CD14-positive monocyte (primary cell): ENCODE data around the gene LAMA4. TPM values are rescaled to one million over a fixed set of nuclear protein-coding genes. Genes with fewer than 3 reads are reported as not detected.

Source experiments
- DNase-seq, 3 donors: peaks; one replicate each; pipeline ENCODE4 v3.0.0-alpha.2; 2011 to 2022
- H2AFZ ChIP-seq: 2 replicates; pipeline ENCODE4 v1.6.0; 2012; ENCODE audit warnings: mild to moderate bottlenecking, low read depth, low read length, inconsistent platforms; ENCODE audit not compliant: insufficient read depth, poor library complexity, severe bottlenecking
- H3K27ac ChIP-seq, 2 donors: 1 replicate in 1 of 2; 2 replicates in 1 of 2; pipeline ENCODE4 v1.5.1; 2012 to 2013; ENCODE audit warnings: low read length in 2 of 2, control low read depth in 1 of 2, inconsistent platforms in 1 of 2, low read depth in 1 of 2, mild to moderate bottlenecking in 1 of 2
- H3K27me3 ChIP-seq, 2 donors: one replicate each; pipeline versions ENCODE4 v1.6.0 to v1.6.1; 2011 to 2013; ENCODE audit warnings: low read length in 2 of 2; ENCODE audit not compliant: control insufficient read depth in 2 of 2, insufficient read depth in 2 of 2
- H3K36me3 ChIP-seq, 2 donors: replicated peaks in 1 of 2; 1 replicate in 1 of 2; 2 replicates in 1 of 2; pipeline versions ENCODE4 v1.5.1 to v1.6.1; 2012 to 2013; ENCODE audit warnings: low read length in 2 of 2, control low read depth in 1 of 2, inconsistent platforms in 1 of 2, mild to moderate bottlenecking in 1 of 2; ENCODE audit not compliant: insufficient read depth in 2 of 2, control insufficient read depth in 1 of 2
- H3K4me1 ChIP-seq, 2 donors: 1 replicate in 1 of 2; 2 replicates in 1 of 2; pipeline versions ENCODE4 v1.5.1 to v1.6.1; 2012 to 2013; ENCODE audit warnings: low read length in 2 of 2, control low read depth in 1 of 2, inconsistent platforms in 1 of 2, mild to moderate bottlenecking in 1 of 2, moderate library complexity in 1 of 2; ENCODE audit not compliant: insufficient read depth in 2 of 2, control insufficient read depth in 1 of 2
- H3K4me2 ChIP-seq: replicated peaks from 2 replicates; pipeline ENCODE3; 2012; ENCODE audit warnings: low read length, moderate library complexity, mild to moderate bottlenecking; ENCODE audit not compliant: poor library complexity, severe bottlenecking; ENCODE audit errors: extremely low read depth
- H3K4me3 ChIP-seq, 3 experiments: fragments of 200-600 bp in 1 of 3; sonication (generic) in 1 of 3; replicated peaks in 1 of 3; 1 replicate in 2 of 3; 2 replicates in 1 of 3; pipeline ENCODE4 v1.5.1; 2011 to 2013; ENCODE audit warnings: low read length in 3 of 3, mild to moderate bottlenecking in 3 of 3, control low read depth in 2 of 3, low read depth in 2 of 3, inconsistent platforms in 1 of 3, moderate library complexity in 1 of 3
- H3K79me2 ChIP-seq: 2 replicates; pipeline ENCODE4 v1.6.0; 2012; ENCODE audit warnings: mild to moderate bottlenecking, control low read depth, inconsistent platforms, low read length, moderate library complexity; ENCODE audit not compliant: insufficient read depth
- H3K9ac ChIP-seq: 2 replicates; pipeline ENCODE4 v1.6.0; 2017; ENCODE audit warnings: low read length, mild to moderate bottlenecking; ENCODE audit not compliant: insufficient read depth, poor library complexity, severe bottlenecking
- H3K9me3 ChIP-seq, 2 donors: replicated peaks in 1 of 2; 1 replicate in 1 of 2; 2 replicates in 1 of 2; pipeline versions ENCODE4 v1.5.1 to v1.6.1; 2012 to 2013; ENCODE audit warnings: low read length in 2 of 2, control low read depth in 1 of 2; ENCODE audit not compliant: control insufficient read depth in 1 of 2, insufficient read depth in 1 of 2
- H4K20me1 ChIP-seq: 2 replicates; pipeline ENCODE4 v1.6.0; 2012; ENCODE audit warnings: mild to moderate bottlenecking, low read length, control low read depth, moderate library complexity; ENCODE audit not compliant: insufficient read depth
- H3K27ac Mint-ChIP-seq, 7 donors: one replicate each; pipeline ENCODE4 v1.8.0; 2020; ENCODE audit warnings: mild to moderate bottlenecking in 7 of 7, mixed read lengths in 7 of 7, moderate library complexity in 6 of 7, inconsistent platforms in 2 of 7
- H3K27me3 Mint-ChIP-seq, 3 donors: one replicate each; pipeline ENCODE4 v1.8.0; 2021 to 2022; ENCODE audit warnings: low read depth in 3 of 3, mild to moderate bottlenecking in 3 of 3, mixed read lengths in 3 of 3, moderate library complexity in 3 of 3, inconsistent platforms in 1 of 3
- H3K36me3 Mint-ChIP-seq, 2 donors: one replicate each; pipeline ENCODE4 v1.8.0; 2020; ENCODE audit warnings: mixed read lengths in 2 of 2, inconsistent platforms in 1 of 2, mild to moderate bottlenecking in 1 of 2
- H3K4me1 Mint-ChIP-seq: one replicate; pipeline ENCODE4 v1.8.0; 2020; ENCODE audit warnings: mild to moderate bottlenecking, mixed read lengths
- H3K4me3 Mint-ChIP-seq, 2 donors: one replicate each; pipeline ENCODE4 v1.8.0; 2020; ENCODE audit warnings: mild to moderate bottlenecking in 2 of 2, mixed read lengths in 2 of 2, moderate library complexity in 1 of 2
- H3K9me3 Mint-ChIP-seq, 7 donors: one replicate each; pipeline ENCODE4 v1.8.0; 2020 to 2022; ENCODE audit warnings: mixed read lengths in 7 of 7, mild to moderate bottlenecking in 6 of 7, moderate library complexity in 6 of 7, inconsistent platforms in 2 of 7
- CTCF ChIP-seq: fragments of 200-600 bp; IDR thresholded peaks from one replicate; pipeline ENCODE4 v1.8.0; 2022; ENCODE audit warnings: antibody characterized with exemption, mild to moderate bottlenecking
- WGBS: methylation state at CpG from one replicate; pipeline ENCODE4 v1.1.5; 2013; ENCODE audit warnings: missing lambda C conversion rate; ENCODE audit not compliant: insufficient coverage; 5-methylcytosine and 5-hydroxymethylcytosine counted together
- intact Hi-C, 2 donors: fragments of 100-400 bp; cut with micrococcal nuclease; formaldehyde crosslinking; loops; one replicate each; pipeline versions ENCODE4 v1.15.0 to v1.15.1; 2023
- polyA plus RNA-seq, 3 donors: library from polyadenylated mRNA; depleted of rRNA in 1 of 3; unstranded in 2 of 3; stranded (reverse) in 1 of 3; fragments of 300-500 nt in 2 of 3; fragments of >200 nt in 1 of 3; fragmentation: Illumina TruSeq in 2 of 3; gene quantifications; 1 replicate in 2 of 3; 2 replicates in 1 of 3; pipeline ENCODE4 v1.2.3, GENCODE V29; 2012 to 2021

The LAMA4 gene
- polyA plus RNA-seq, 3 donors, result not detected

- WGBS, result 90% methylated on average over 3 of the region's 5 CpGs
- Histone ChIP-seq H3K9ac (no peak overlapping the region), H3K4me3 (no peak overlapping the region), H3K4me1 (peaks cover 0 to 15% of the 10 kb centered on the region in 2 donors), H3K79me2 (no peaks in the 10 kb centered on the region), H4K20me1 (no peaks in the 10 kb centered on the region), H3K36me3 (no peaks in the 10 kb centered on the region), H3K27me3 (no peaks in the 10 kb centered on the region), H3K9me3 (no peaks in the 10 kb centered on the region), H3K27ac (no peak overlapping the region), H2AFZ (no peak overlapping the region), H3K4me2 (no peak overlapping the region)
- H3K36me3 Mint-ChIP-seq, result no peaks in the 10 kb centered on the region
- DNase-seq, result no peak
- H3K9me3 Mint-ChIP-seq, result no peaks in the 10 kb centered on the region
- intact Hi-C loops, result no loop called here
- H3K4me3 Mint-ChIP-seq, result no peak overlapping the region
- TF ChIP-seq CTCF, result no peak
- peaks cover 14% of the 10 kb centered on the region for H3K4me1 Mint-ChIP-seq
- H3K27ac Mint-ChIP-seq, result no peak overlapping the region
- H3K27me3 Mint-ChIP-seq, result peaks cover 0 to 3% (median 2%) of the 10 kb centered on the region in 3 donors
Measured at GRCh38 chr6:112150363-112150762, 104.0 kb downstream of the LAMA4 start.

- no peaks in the 10 kb centered on the region for H4K20me1 ChIP-seq
- H3K4me1 ChIP-seq, result peaks cover 0 to 9% of the 10 kb centered on the region in 2 donors
- no peak for DNase-seq
- H3K4me2 ChIP-seq, result no peak overlapping the region
- Mint-ChIP-seq H3K9me3 (no peaks in the 10 kb centered on the region), H3K4me3 (no peak overlapping the region), H3K36me3 (no peaks in the 10 kb centered on the region), H3K27ac (no peak overlapping the region), H3K4me1 (peaks cover 13% of the 10 kb centered on the region), H3K27me3 (peaks cover 0 to 4% (median 3%) of the 10 kb centered on the region in 3 donors)
- no peaks in the 10 kb centered on the region for H3K79me2 ChIP-seq
- no peak for TF ChIP-seq CTCF
- H3K27ac ChIP-seq, result no peak overlapping the region
- intact Hi-C loops, result no loop called here
- H3K27me3 ChIP-seq, result no peaks in the 10 kb centered on the region
- H3K9me3 ChIP-seq, result no peaks in the 10 kb centered on the region
- no peak overlapping the region for H2AFZ ChIP-seq
- no peak overlapping the region for H3K4me3 ChIP-seq
- no peak overlapping the region for H3K9ac ChIP-seq
- WGBS, result 100% methylated on average over 3 of the region's 4 CpGs
- H3K36me3 ChIP-seq, result no peaks in the 10 kb centered on the region
Measured at GRCh38 chr6:112149719-112150263, 104.6 kb downstream of the LAMA4 start.
